ENCODE results near the gene PTCH1. TPM values are rescaled to one million over a fixed set of nuclear protein-coding genes. Genes with fewer than 3 reads are reported as not detected.

PTCH1 gene
- total and polyA plus RNA-seq, 2 donors (not counting 1 experiment from before 2014, with no cell fraction given): 3.3 to 20.1 TPM

DNA sequence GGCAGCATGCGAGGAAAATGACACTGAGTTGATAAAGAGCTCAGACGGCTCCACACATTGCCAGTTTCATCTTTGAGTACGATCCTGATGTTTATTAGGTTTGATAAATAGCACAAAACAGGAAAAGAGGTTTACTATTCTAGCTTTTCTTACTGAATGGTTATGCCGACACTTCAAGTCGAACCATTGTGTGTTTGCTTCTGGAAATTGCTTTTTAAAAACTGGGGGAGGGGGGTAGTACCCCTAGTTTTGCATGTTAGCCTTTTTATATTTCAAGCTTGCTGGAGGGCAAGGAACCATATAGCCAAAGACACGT is 5.2 kb downstream of the PTCH1 start:
- H3K9me3 ChIP-seq (ENCODE audit: control insufficient read depth, insufficient read depth, low read depth, low read length): no peaks in the 10 kb centered on the region
- no peak for DNase-seq (ENCODE audit: low read depth in 2 of 2)
- peak overlapping the region; percentile 75 to 93 (median 84) for H3K4me3 ChIP-seq (replicated peaks in 1 of 4; ENCODE audit: control extremely low read depth in 1 of 4, insufficient read depth in 1 of 4, low read depth in 3 of 4, low read length in 4 of 4)
- no peaks in the 10 kb centered on the region for H3K27me3 ChIP-seq (ENCODE audit: control insufficient read depth, insufficient read depth, low read length)
- H3K9ac ChIP-seq (ENCODE audit: insufficient read depth, low read length): peak overlapping the region; percentile 74
- H3K36me3 ChIP-seq (ENCODE audit: control insufficient read depth, insufficient read depth, low read length): no peaks in the 10 kb centered on the region
- H2AFZ ChIP-seq (ENCODE audit: low read length): peak overlapping the region; percentile 66
- peak overlapping the region; percentile 84 for H3K27ac ChIP-seq (ENCODE audit: insufficient read depth, low read length)
- peaks cover 8% of the 10 kb centered on the region for H3K4me1 ChIP-seq (ENCODE audit: control insufficient read depth, extremely low read depth, insufficient read depth, low read length)
- TF ChIP-seq CTCF (conservative IDR thresholded peaks at IDR 0.05 in 1 of 2, IDR thresholded peaks at IDR 0.05 in 1 of 2; ENCODE audit: low read depth in 1 of 2, low read length in 2 of 2) (no peak), EZH2 (IDR thresholded peaks at IDR 0.05; ENCODE audit: low read length, missing control alignments) (no peak)
- H3K4me2 ChIP-seq (ENCODE audit: extremely low read depth, insufficient read depth, low read length): peak overlapping the region; percentile 97
- H3K79me2 ChIP-seq (ENCODE audit: control insufficient read depth, insufficient read depth, low read length): peaks cover 5% of the 10 kb centered on the region
- H4K20me1 ChIP-seq (ENCODE audit: control insufficient read depth, extremely low read depth, insufficient read depth, low read length): no peaks in the 10 kb centered on the region

DNA sequence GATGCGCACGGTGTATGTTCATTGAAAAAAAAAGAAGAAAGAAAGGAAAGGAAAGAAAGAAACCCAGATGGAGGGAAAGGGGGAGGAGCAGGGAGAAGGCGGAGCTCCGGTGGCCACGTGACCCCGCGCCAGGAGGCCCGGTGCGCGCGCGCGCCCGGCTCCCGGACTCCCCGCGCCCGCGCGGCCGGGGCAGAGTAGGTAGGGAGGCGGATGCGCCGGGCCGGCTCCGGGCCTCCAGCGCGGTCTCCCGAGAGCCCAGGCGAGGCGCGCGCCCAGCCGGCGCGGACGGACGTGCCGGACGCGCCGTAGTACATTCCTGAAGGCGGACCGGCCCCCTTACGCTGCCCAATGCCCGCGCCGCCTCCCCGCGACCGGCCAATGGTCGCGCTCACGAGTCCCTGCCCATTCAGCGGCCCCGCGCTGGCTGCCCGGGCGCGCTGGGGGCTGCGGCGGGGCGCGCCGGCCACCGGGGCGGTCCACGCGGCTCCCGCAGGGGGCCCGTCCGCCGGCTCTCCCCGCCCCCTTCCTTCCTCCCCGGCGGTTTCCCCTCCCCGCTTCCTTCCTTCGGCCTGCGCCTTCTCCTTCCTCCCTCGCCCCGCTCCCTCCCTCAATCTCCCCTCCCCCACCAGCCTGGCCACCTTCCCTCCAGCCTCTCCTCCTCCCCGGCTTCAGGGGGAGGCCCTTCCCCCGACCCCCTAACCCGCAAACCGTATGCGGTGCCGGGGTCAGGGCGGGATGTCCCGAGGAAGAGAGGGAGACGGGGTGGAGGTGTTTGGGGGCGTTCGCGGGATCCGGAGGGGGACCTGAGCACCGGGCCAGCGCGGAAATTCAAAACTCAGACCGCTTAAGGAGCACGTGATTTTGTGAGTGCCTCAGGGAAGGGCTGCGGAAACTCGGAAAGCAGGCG is 5.8 kb downstream of the PTCH1 start:
- H4K20me1 ChIP-seq (ENCODE audit: control insufficient read depth, extremely low read depth, insufficient read depth, low read length): no peaks in the 10 kb centered on the region
- H3K4me2 ChIP-seq (ENCODE audit: extremely low read depth, insufficient read depth, low read length): peak overlapping the region; percentile 97
- peak overlapping the region; percentile 84 for H3K27ac ChIP-seq (ENCODE audit: insufficient read depth, low read length)
- H2AFZ ChIP-seq (ENCODE audit: low read length): peak overlapping the region; percentile 77
- no peak for TF ChIP-seq CTCF (conservative IDR thresholded peaks at IDR 0.05 in 1 of 2, IDR thresholded peaks at IDR 0.05 in 1 of 2; ENCODE audit: low read depth in 1 of 2, low read length in 2 of 2)
- TF ChIP-seq EZH2 (IDR thresholded peaks at IDR 0.05; ENCODE audit: low read length, missing control alignments): no peak
- no peaks in the 10 kb centered on the region for H3K36me3 ChIP-seq (ENCODE audit: control insufficient read depth, insufficient read depth, low read length)
- H3K9me3 ChIP-seq (ENCODE audit: control insufficient read depth, insufficient read depth, low read depth, low read length): no peaks in the 10 kb centered on the region
- peak overlapping the region; percentile 74 for H3K9ac ChIP-seq (ENCODE audit: insufficient read depth, low read length)
- DNase-seq (ENCODE audit: low read depth in 2 of 2): peak; percentile 95 to 96
- H3K4me3 ChIP-seq (replicated peaks in 1 of 4; ENCODE audit: control extremely low read depth in 1 of 4, insufficient read depth in 1 of 4, low read depth in 3 of 4, low read length in 4 of 4): peak overlapping the region; percentile 75 to 94 (median 88)
- H3K4me1 ChIP-seq (ENCODE audit: control insufficient read depth, extremely low read depth, insufficient read depth, low read length): peaks cover 8% of the 10 kb centered on the region
- no peaks in the 10 kb centered on the region for H3K27me3 ChIP-seq (ENCODE audit: control insufficient read depth, insufficient read depth, low read length)
- peaks cover 5% of the 10 kb centered on the region for H3K79me2 ChIP-seq (ENCODE audit: control insufficient read depth, insufficient read depth, low read length)

DNA sequence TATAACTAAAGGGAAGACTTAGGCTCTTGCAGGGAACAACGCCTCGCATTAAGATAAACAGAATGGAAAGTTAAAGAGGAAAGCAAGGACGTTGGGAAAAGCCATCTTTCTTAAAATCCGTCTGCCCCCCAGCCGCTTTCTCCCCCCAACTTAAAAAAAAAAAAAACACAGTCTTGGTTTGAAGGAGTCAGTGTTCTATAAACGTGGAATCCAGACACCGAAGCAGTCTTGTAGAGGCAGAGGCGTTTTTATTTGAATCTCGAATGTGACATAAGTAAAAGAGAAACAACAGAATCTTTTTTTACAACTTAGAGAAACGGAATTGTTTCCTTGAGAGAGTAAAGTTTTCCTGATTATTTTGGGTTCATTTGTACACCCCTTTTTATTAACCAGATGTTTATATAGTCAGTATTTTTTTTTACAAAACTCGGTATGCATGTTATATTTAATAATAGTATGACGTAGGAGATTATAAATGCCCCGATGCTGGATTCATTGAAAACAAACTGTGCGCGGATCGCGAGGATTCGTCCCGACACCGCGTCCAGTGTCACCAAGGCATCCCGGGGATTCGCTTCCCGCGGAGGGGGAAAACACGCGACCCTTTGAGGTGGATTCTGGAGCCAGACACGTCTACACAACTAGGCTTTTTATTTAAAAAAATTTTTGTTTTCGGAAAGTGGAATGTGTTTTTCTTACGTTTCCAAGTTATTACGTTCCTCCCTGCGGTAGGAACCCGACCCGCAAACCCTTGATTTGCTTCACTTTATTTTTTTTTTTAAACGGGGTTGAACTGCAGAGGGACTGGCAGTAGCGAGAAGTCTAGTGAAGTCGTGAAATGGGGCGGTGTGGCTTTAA is 6.7 kb downstream of the PTCH1 start:
- H3K4me2 ChIP-seq (ENCODE audit: extremely low read depth, insufficient read depth, low read length): peak overlapping the region; percentile 77
- peak overlapping the region; percentile 77 for H2AFZ ChIP-seq (ENCODE audit: low read length)
- no peaks in the 10 kb centered on the region for H4K20me1 ChIP-seq (ENCODE audit: control insufficient read depth, extremely low read depth, insufficient read depth, low read length)
- peak overlapping the region; percentile 64 for H3K9ac ChIP-seq (ENCODE audit: insufficient read depth, low read length)
- peaks cover 5% of the 10 kb centered on the region for H3K79me2 ChIP-seq (ENCODE audit: control insufficient read depth, insufficient read depth, low read length)
- peaks cover 8% of the 10 kb centered on the region for H3K4me1 ChIP-seq (ENCODE audit: control insufficient read depth, extremely low read depth, insufficient read depth, low read length)
- H3K27ac ChIP-seq (ENCODE audit: insufficient read depth, low read length): peak overlapping the region; percentile 81
- H3K36me3 ChIP-seq (ENCODE audit: control insufficient read depth, insufficient read depth, low read length): no peaks in the 10 kb centered on the region
- H3K9me3 ChIP-seq (ENCODE audit: control insufficient read depth, insufficient read depth, low read depth, low read length): no peaks in the 10 kb centered on the region
- H3K4me3 ChIP-seq (replicated peaks in 1 of 4; ENCODE audit: control extremely low read depth in 1 of 4, insufficient read depth in 1 of 4, low read depth in 3 of 4, low read length in 4 of 4): peak overlapping the region; percentile 75 to 94 (median 84)
- H3K27me3 ChIP-seq (ENCODE audit: control insufficient read depth, insufficient read depth, low read length): no peaks in the 10 kb centered on the region
- DNase-seq (ENCODE audit: low read depth in 2 of 2): no peak
- TF ChIP-seq EZH2 (IDR thresholded peaks at IDR 0.05; ENCODE audit: low read length, missing control alignments) (no peak), CTCF (conservative IDR thresholded peaks at IDR 0.05 in 1 of 2, IDR thresholded peaks at IDR 0.05 in 1 of 2; ENCODE audit: low read depth in 1 of 2, low read length in 2 of 2) (no peak)

All from fibroblast of lung (primary cell).